HCT116 (cell line): Measurements from ENCODE around the gene PICK1.

ENCODE experiments used
- CEBPB ChIP-seq: IDR thresholded peaks from 2 replicates; pipeline ENCODE4 v1.6.1; 2012; ENCODE audit warnings: low read depth
- EZH2 ChIP-seq: fragments of 200-600 bp; sonication (generic); IDR thresholded peaks from 2 replicates; pipeline ENCODE4 v1.6.1; 2017; ENCODE audit warnings: antibody characterized with exemption, mixed run types
- POLR2A ChIP-seq: IDR thresholded peaks from 2 replicates; pipeline ENCODE4 v1.7.0; 2011; ENCODE audit warnings: borderline replicate concordance; ENCODE audit not compliant: insufficient read depth, insufficient read length; ENCODE audit errors: extremely low read depth
- POLR2AphosphoS5 ChIP-seq: IDR thresholded peaks from 2 replicates; pipeline ENCODE4 v1.6.1; 2011; ENCODE audit warnings: mild to moderate bottlenecking, low read depth, low read length, moderate library complexity
- SRF ChIP-seq: IDR thresholded peaks from 2 replicates; pipeline ENCODE4 v1.6.1; 2012; ENCODE audit warnings: low read depth
- TCF7L2 ChIP-seq: IDR thresholded peaks from 2 replicates; pipeline ENCODE4 v1.7.0; 2011; ENCODE audit warnings: borderline replicate concordance, inconsistent platforms; ENCODE audit not compliant: insufficient read depth, insufficient read length; ENCODE audit errors: extremely low read depth
- YY1 ChIP-seq: IDR thresholded peaks from 2 replicates; pipeline ENCODE4 v1.6.1; 2011; ENCODE audit warnings: low read length, low read depth, moderate library complexity, mild to moderate bottlenecking; ENCODE audit not compliant: insufficient replicate concordance; ENCODE audit errors: extremely low read depth
- ZNF274 ChIP-seq: fragments of 200-500 bp; sonication (Bioruptor generic); IDR thresholded peaks from 2 replicates; pipeline ENCODE4 v1.6.1; 2014; ENCODE audit warnings: mild to moderate bottlenecking, low read depth, low read length, inconsistent platforms
- TF ChIP-seq, protein P1 (sequence below), 3 experiments: fragments of 200-600 bp in 1 of 3; sonication (generic) in 1 of 3; IDR thresholded peaks in 2 of 3; conservative IDR thresholded peaks in 1 of 3; 2 replicates each; pipeline ENCODE4 v1.5.1; 2012 to 2017; ENCODE audit warnings: low read depth in 2 of 3, low read length in 2 of 3, antibody characterized with exemption in 1 of 3, borderline replicate concordance in 1 of 3, control low read depth in 1 of 3, mild to moderate bottlenecking in 1 of 3, mixed read lengths in 1 of 3, mixed run types in 1 of 3, moderate library complexity in 1 of 3; ENCODE audit not compliant: insufficient read depth in 1 of 3

DNA sequence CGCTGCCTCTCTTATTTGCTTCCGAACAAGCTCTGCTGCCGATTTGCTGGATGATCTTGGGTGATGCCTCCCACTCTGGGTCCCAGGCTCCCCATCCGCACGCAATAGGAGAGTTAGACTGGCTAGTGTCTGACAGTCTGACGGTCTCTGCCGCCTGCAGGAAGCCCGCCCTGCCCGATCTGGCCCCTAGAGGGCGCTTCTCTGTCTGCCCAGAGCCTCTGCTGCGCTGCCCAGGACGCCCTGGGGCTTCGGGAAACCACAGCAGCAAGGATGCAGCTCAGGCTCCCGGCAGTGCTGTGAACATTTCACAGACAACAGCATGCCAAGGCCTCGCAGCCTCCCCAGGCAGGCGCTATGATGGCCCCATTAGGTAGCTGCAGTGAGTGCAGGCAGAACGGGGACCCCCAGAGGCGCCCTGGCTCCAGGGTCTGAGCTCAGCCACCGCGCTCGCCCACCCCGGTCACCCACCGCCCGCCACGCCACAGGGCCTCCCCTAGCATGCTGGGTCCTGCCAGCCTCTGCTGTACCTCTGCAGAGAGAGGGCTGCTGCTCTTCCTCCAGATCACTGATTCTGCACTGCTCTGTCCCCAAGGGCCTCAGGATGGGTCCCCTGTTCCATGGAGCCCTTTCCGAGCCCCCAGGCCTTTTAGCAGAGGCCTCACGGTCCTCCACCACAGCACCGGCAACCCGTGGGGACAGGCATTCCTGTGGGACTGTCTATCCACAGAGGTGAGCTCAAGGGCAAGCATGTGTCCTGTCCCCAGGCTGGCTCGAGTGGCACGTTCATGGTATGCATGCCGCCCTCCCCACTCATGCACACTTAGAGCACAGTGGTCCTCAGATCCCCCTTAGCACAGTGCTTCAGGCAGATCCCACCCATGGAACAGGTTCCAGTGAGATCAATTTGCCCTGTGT, 57.5 kb downstream of the PICK1 start:
- TF ChIP-seq POLR2A (no peak), TCF7L2 (no peak), YY1 (no peak), SRF (no peak), POLR2AphosphoS5 (no peak), ZNF274 (no peak), CEBPB (no peak), EZH2 (no peak)
- TF ChIP-seq, protein P1, sequence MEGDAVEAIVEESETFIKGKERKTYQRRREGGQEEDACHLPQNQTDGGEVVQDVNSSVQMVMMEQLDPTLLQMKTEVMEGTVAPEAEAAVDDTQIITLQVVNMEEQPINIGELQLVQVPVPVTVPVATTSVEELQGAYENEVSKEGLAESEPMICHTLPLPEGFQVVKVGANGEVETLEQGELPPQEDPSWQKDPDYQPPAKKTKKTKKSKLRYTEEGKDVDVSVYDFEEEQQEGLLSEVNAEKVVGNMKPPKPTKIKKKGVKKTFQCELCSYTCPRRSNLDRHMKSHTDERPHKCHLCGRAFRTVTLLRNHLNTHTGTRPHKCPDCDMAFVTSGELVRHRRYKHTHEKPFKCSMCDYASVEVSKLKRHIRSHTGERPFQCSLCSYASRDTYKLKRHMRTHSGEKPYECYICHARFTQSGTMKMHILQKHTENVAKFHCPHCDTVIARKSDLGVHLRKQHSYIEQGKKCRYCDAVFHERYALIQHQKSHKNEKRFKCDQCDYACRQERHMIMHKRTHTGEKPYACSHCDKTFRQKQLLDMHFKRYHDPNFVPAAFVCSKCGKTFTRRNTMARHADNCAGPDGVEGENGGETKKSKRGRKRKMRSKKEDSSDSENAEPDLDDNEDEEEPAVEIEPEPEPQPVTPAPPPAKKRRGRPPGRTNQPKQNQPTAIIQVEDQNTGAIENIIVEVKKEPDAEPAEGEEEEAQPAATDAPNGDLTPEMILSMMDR (IDR thresholded peaks at IDR 0.05 in 2 of 3, conservative IDR thresholded peaks at IDR 0.05 in 1 of 3; ENCODE audit: borderline replicate concordance in 1 of 3, insufficient read depth in 1 of 3, low read depth in 2 of 3, low read length in 2 of 3), result peak; percentile 73 to 98 (median 95); a peak in 5 of 6 replicates
